Right atrium auricular region (tissue), 2 donors: ENCODE measurements around the gene SSBP3. TPM values are rescaled to one million over a fixed set of nuclear protein-coding genes. Genes with fewer than 3 reads are reported as not detected.

Experiments used
- DNase-seq: peaks from one replicate; pipeline ENCODE4 v3.0.0-alpha.2; 2019; ENCODE audit warnings: low spot score
- H3K27ac ChIP-seq, 2 donors: fragments of 200-600 bp; sonication (generic); 1 replicate in 1 of 2; 2 replicates in 1 of 2; pipeline ENCODE4 v1.5.1; 2016 to 2019
- H3K27me3 ChIP-seq, 2 donors: fragments of 200-600 bp; sonication (generic); one replicate each; pipeline versions ENCODE4 v1.5.1 to v1.6.0; 2017 to 2019
- H3K36me3 ChIP-seq: fragments of 200-600 bp; sonication (generic); one replicate; pipeline ENCODE4 v1.5.1; 2016
- H3K4me1 ChIP-seq, 2 donors: fragments of 200-600 bp; sonication (generic); one replicate each; pipeline versions ENCODE4 v1.5.1 to v1.6.0; 2017 to 2019
- H3K4me3 ChIP-seq, 2 donors: fragments of 200-600 bp; sonication (generic); 1 replicate in 1 of 2; 2 replicates in 1 of 2; pipeline ENCODE4 v1.5.1; 2017 to 2019; ENCODE audit warnings: mild to moderate bottlenecking in 1 of 2, moderate library complexity in 1 of 2
- H3K9me3 ChIP-seq, 2 donors: fragments of 200-600 bp; sonication (generic); one replicate each; pipeline ENCODE4 v1.5.1; 2019
- total RNA-seq, 2 donors: library from RNA; depleted of rRNA; stranded (reverse); fragments of >200 nt; gene quantifications; one replicate each; pipeline ENCODE4 v1.1.0, GENCODE V29; 2016
- TF ChIP-seq, protein P1 (sequence below), 2 donors: fragments of 200-600 bp; sonication (generic); IDR thresholded peaks; one replicate each; pipeline ENCODE4 v1.5.1; 2019; ENCODE audit warnings: antibody characterized with exemption in 2 of 2

Gene SSBP3
- total RNA-seq, 2 donors from 2014 or later = 15.2 to 16.6 TPM

DNA sequence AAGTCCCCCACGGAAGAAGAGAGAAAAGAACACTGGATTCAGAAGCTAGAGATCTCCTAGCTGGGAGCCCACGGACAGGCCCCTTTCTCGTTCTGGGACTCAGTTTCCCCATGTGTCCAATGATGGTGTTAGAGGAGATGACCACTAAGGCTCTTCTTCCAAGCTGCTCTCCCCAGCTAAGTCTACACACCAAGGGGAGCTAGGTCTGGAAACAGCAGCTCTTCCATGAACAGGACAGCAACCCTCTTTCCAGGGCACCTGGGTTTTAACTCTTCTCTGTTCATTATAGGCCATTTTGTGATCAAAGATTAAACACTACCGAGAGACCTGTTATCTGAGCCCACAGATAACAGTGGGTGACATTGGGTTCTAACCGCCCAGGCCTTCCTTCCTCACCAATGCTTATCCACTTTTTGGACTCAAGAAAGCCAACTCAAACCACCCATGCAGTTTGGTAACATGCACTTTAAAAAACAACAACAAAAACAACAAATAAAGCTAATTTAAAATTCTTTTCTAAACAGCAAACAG lies 120.3 kb downstream of the SSBP3 start:
- Histone ChIP-seq H3K27me3 (no peaks in the 10 kb centered on the region), H3K36me3 (peaks cover under 1% of the 10 kb centered on the region), H3K27ac (peak overlapping the region; percentile 71 to 74), H3K4me1 (peaks cover 0 to 52% of the 10 kb centered on the region in 2 donors), H3K4me3 (no peak overlapping the region), H3K9me3 (no peaks in the 10 kb centered on the region)
- DNase-seq = no peak
- TF ChIP-seq, protein P1, sequence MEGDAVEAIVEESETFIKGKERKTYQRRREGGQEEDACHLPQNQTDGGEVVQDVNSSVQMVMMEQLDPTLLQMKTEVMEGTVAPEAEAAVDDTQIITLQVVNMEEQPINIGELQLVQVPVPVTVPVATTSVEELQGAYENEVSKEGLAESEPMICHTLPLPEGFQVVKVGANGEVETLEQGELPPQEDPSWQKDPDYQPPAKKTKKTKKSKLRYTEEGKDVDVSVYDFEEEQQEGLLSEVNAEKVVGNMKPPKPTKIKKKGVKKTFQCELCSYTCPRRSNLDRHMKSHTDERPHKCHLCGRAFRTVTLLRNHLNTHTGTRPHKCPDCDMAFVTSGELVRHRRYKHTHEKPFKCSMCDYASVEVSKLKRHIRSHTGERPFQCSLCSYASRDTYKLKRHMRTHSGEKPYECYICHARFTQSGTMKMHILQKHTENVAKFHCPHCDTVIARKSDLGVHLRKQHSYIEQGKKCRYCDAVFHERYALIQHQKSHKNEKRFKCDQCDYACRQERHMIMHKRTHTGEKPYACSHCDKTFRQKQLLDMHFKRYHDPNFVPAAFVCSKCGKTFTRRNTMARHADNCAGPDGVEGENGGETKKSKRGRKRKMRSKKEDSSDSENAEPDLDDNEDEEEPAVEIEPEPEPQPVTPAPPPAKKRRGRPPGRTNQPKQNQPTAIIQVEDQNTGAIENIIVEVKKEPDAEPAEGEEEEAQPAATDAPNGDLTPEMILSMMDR (IDR thresholded peaks at IDR 0.05) = no peak

DNA sequence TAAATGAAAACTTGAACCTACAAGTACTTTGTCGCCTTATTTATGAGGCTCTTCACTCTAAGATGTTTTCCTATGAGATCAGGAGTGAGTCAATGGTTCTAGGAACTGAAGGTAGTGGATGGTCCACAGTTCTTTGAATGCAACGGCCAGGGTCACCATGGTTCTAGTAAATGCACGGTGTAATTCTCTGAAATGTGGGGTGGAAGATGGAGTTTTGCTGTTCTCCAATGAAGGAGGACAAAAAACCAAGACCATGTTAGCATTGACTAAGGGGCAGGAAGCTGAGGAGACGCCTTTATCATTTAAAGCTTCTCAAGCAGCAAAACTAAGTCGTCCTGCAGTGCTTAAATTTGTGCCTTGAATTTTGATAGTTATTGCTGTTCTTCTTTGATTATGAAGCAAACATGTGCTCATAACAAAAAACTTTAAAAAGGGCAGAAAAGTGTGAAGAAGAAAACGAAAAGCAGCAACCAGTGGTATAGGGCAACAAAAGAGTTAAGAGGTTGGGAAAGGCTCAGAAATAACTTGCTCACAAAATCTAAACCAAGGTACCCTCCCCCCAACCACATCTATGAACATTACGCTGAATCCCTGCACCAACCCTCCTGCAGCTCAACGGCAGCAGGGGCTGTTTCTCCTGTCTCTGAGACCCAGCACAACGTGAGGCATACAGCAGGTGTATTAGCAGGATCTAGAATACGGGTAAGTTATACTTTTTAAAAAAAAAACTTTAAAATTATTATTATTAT lies 121.2 kb downstream of the SSBP3 start:
- H3K27ac ChIP-seq = no peak overlapping the region
- no peak for DNase-seq
- no peaks in the 10 kb centered on the region for H3K27me3 ChIP-seq
- TF ChIP-seq, protein P1 (IDR thresholded peaks at IDR 0.05) = no peak
- H3K4me3 ChIP-seq = no peak overlapping the region
- H3K36me3 ChIP-seq = peaks cover 5% of the 10 kb centered on the region
- H3K9me3 ChIP-seq = no peaks in the 10 kb centered on the region
- peaks cover 0 to 45% of the 10 kb centered on the region in 2 donors for H3K4me1 ChIP-seq

DNA sequence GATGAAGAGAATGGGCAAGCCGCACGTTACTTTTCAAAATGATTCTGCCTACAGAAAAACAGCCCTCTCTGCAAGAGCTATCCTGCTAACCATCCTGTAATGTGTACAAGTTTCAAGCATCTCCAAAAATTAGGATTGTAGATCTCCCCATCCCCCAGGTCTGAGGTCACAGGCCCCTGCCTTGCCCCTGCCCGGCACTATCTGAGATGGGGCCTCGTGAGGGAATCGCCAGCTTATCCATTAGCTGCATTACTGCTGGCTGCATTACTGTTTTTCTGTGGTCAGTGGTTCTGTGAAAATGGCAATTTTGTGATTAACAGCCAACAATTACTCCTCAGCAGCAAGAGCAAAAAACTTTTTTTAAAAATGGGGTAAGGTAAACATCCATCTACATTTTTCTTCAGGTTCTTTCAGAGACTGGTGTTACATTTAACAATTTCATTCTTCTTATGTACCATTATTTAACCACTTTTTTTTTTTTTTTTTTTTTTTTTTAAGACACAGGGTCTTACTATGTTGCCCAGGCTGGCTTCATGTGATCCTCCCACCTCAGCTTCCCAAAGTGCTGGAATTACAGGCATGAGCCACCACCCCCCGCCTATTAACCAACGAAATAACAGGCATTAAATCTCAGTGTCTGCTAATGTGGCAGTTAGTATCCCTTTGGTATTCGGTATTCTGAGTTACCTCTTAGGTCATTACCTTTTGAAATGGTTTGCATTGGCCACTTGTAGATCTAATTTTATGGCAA lies 122.4 kb downstream of the SSBP3 start:
- H3K36me3 ChIP-seq = peaks cover 5% of the 10 kb centered on the region
- H3K9me3 ChIP-seq = no peaks in the 10 kb centered on the region
- no peaks in the 10 kb centered on the region for H3K27me3 ChIP-seq
- TF ChIP-seq, protein P1 (IDR thresholded peaks at IDR 0.05) = no peak
- no peak overlapping the region for H3K27ac ChIP-seq
- H3K4me1 ChIP-seq = peaks cover 0 to 45% of the 10 kb centered on the region in 2 donors
- H3K4me3 ChIP-seq = no peak overlapping the region
- DNase-seq = no peak

DNA sequence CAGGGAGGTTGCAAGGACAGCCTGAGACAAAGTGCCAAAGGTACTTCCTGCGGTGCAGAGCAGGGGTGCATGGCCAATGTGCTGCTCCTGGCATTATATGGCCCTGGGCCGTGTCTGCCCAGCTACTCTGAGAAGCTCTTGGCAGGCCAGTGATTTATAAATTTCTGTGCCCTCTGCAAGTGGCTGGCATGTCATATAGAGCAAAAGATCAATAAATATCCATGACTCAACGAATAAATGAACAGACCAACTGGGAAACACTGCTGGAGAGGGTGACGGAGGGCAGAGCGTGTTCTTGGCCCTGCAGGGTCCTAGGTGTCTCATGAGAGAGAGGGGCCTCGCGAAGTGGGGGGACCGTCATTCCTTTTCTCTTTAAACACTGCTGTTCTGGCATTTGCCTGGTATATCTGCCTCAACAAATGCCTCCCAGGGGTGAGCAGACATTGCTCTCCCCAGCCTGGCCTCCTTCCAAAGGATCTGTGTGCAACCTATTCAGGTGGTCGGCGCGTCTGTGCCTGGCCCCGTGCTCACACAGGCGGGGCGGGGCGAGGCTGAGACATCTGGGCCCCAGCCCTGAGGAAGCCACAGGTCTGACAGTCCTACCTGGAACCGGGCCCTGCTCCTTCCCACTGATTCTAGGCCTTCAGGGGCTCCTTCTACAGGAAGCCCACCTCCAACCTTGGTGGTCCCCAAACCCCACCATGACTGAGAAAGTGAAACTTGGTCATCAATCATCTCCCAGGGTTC lies 123.9 kb downstream of the SSBP3 start:
- TF ChIP-seq, protein P1 (IDR thresholded peaks at IDR 0.05) = no peak
- H3K27ac ChIP-seq = no peak overlapping the region
- H3K4me1 ChIP-seq = peaks cover 0 to 46% of the 10 kb centered on the region in 2 donors
- no peak for DNase-seq
- peaks cover 5% of the 10 kb centered on the region for H3K36me3 ChIP-seq
- H3K9me3 ChIP-seq = no peaks in the 10 kb centered on the region
- no peak overlapping the region for H3K4me3 ChIP-seq
- H3K27me3 ChIP-seq = no peaks in the 10 kb centered on the region

DNA sequence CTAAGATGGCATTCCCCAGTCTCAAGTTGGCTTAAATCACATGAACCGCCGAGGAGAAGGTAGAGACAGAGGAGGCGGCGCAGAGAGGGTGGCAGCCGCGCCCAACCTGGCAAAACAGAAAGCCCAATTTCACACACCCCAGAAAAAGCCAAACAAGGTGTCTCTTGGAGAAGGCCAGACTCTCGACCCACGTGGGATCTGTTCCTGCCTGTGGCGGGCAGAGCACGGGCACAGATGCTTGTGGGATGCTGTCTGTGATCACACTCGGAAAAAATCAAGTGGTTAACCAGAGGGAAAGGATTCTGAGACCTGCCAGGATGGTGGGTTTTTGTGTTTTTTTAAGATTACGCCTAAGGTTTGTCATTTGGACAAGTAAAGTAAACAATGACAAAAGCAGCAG lies 125.5 kb downstream of the SSBP3 start:
- TF ChIP-seq, protein P1 (IDR thresholded peaks at IDR 0.05) = no peak
- H3K9me3 ChIP-seq = no peaks in the 10 kb centered on the region
- no peak overlapping the region for H3K4me3 ChIP-seq
- peaks cover 5% of the 10 kb centered on the region for H3K36me3 ChIP-seq
- H3K27me3 ChIP-seq = no peaks in the 10 kb centered on the region
- no peak for DNase-seq
- H3K4me1 ChIP-seq = peaks cover 0 to 46% of the 10 kb centered on the region in 2 donors
- H3K27ac ChIP-seq = no peak overlapping the region
